Measurements from ENCODE around the gene SYNDIG1. TPM values are rescaled to one million over a fixed set of nuclear protein-coding genes. Genes with fewer than 3 reads are reported as not detected.

SYNDIG1 gene
- total RNA-seq, 3 donors from 2014 or later = not detected

- ATAC-seq (no peak), DNase-seq (no peak)
- Mint-ChIP-seq H3K27me3 (ENCODE audit: low read depth) (peaks cover 6% of the 10 kb centered on the region), H3K4me3 (no peak overlapping the region), H3K9me3 (no peaks in the 10 kb centered on the region), H3K4me1 (ENCODE audit: low read depth) (no peaks in the 10 kb centered on the region), H3K36me3 (ENCODE audit: insufficient read depth) (no peaks in the 10 kb centered on the region)
Measured at GRCh38 chr20:24665741-24666191, 196.3 kb downstream of the SYNDIG1 start.

- no peaks in the 10 kb centered on the region for H3K36me3 Mint-ChIP-seq (ENCODE audit: insufficient read depth)
- H3K27me3 Mint-ChIP-seq (ENCODE audit: low read depth) = peaks cover 6% of the 10 kb centered on the region
- H3K4me3 Mint-ChIP-seq = no peak overlapping the region
- no peaks in the 10 kb centered on the region for H3K9me3 Mint-ChIP-seq
- ATAC-seq (no peak), DNase-seq (no peak)
- no peaks in the 10 kb centered on the region for H3K4me1 Mint-ChIP-seq (ENCODE audit: low read depth)
Measured at GRCh38 chr20:24667689-24668383, 198.4 kb downstream of the SYNDIG1 start.

GRCh38 chr20:24668384-24668702 is 198.9 kb downstream of the SYNDIG1 start:
- ATAC-seq = no peak
- Mint-ChIP-seq H3K9me3 (no peaks in the 10 kb centered on the region), H3K36me3 (ENCODE audit: insufficient read depth) (no peaks in the 10 kb centered on the region), H3K4me3 (no peak overlapping the region), H3K4me1 (ENCODE audit: low read depth) (no peaks in the 10 kb centered on the region), H3K27me3 (ENCODE audit: low read depth) (peaks cover 6% of the 10 kb centered on the region)
- DNase-seq = no peak

- H3K9me3 Mint-ChIP-seq = no peaks in the 10 kb centered on the region
- H3K36me3 Mint-ChIP-seq (ENCODE audit: insufficient read depth) = no peaks in the 10 kb centered on the region
- no peak overlapping the region for H3K4me3 Mint-ChIP-seq
- no peaks in the 10 kb centered on the region for H3K4me1 Mint-ChIP-seq (ENCODE audit: low read depth)
- no peak for DNase-seq
- ATAC-seq = no peak
- peaks cover 6% of the 10 kb centered on the region for H3K27me3 Mint-ChIP-seq (ENCODE audit: low read depth)
Measured at GRCh38 chr20:24668791-24669190, 199.4 kb downstream of the SYNDIG1 start.

GRCh38 chr20:24669701-24670100 is 200.3 kb downstream of the SYNDIG1 start:
- Mint-ChIP-seq H3K4me3 (no peak overlapping the region), H3K27me3 (ENCODE audit: low read depth) (peaks cover 6% of the 10 kb centered on the region), H3K9me3 (no peaks in the 10 kb centered on the region), H3K4me1 (ENCODE audit: low read depth) (no peaks in the 10 kb centered on the region), H3K36me3 (ENCODE audit: insufficient read depth) (no peaks in the 10 kb centered on the region)
- ATAC-seq (no peak), DNase-seq (no peak)

- Mint-ChIP-seq H3K27me3 (ENCODE audit: low read depth) (peaks cover 4% of the 10 kb centered on the region), H3K4me3 (no peak overlapping the region), H3K36me3 (ENCODE audit: insufficient read depth) (no peaks in the 10 kb centered on the region), H3K4me1 (ENCODE audit: low read depth) (no peaks in the 10 kb centered on the region), H3K9me3 (no peaks in the 10 kb centered on the region)
- DNase-seq (no peak), ATAC-seq (no peak)
Measured at GRCh38 chr20:24670341-24670872, 201.0 kb downstream of the SYNDIG1 start.

GRCh38 chr20:24670981-24671380 is 201.6 kb downstream of the SYNDIG1 start:
- DNase-seq = no peak
- peaks cover 4% of the 10 kb centered on the region for H3K27me3 Mint-ChIP-seq (ENCODE audit: low read depth)

GRCh38 chr20:24672181-24672880 is 202.9 kb downstream of the SYNDIG1 start:
- no peaks in the 10 kb centered on the region for H3K36me3 Mint-ChIP-seq (ENCODE audit: insufficient read depth)
- no peak overlapping the region for H3K4me3 Mint-ChIP-seq
- no peak for DNase-seq
- peaks cover 4% of the 10 kb centered on the region for H3K27me3 Mint-ChIP-seq (ENCODE audit: low read depth)
- H3K4me1 Mint-ChIP-seq (ENCODE audit: low read depth) = no peaks in the 10 kb centered on the region
- no peak for ATAC-seq
- H3K9me3 Mint-ChIP-seq = no peaks in the 10 kb centered on the region

More at GRCh38 chr20:24670981-24671380, 201.6 kb downstream of the SYNDIG1 start:
- Mint-ChIP-seq H3K36me3 (ENCODE audit: insufficient read depth) (no peaks in the 10 kb centered on the region), H3K4me1 (ENCODE audit: low read depth) (no peaks in the 10 kb centered on the region), H3K4me3 (no peak overlapping the region), H3K9me3 (no peaks in the 10 kb centered on the region)
- ATAC-seq = peak in 1 of 2 donors; percentile 14

- Mint-ChIP-seq H3K36me3 (ENCODE audit: insufficient read depth) (no peaks in the 10 kb centered on the region), H3K9me3 (no peaks in the 10 kb centered on the region), H3K27me3 (ENCODE audit: low read depth) (peaks cover 4% of the 10 kb centered on the region), H3K4me3 (no peak overlapping the region), H3K4me1 (ENCODE audit: low read depth) (no peaks in the 10 kb centered on the region)
- DNase-seq = no peak
- ATAC-seq = peak in 1 of 2 donors; percentile 27
Measured at GRCh38 chr20:24672886-24673677, 203.7 kb downstream of the SYNDIG1 start.

GRCh38 chr20:24673678-24674570 is 204.5 kb downstream of the SYNDIG1 start:
- Mint-ChIP-seq H3K36me3 (ENCODE audit: insufficient read depth) (no peaks in the 10 kb centered on the region), H3K4me1 (ENCODE audit: low read depth) (no peaks in the 10 kb centered on the region), H3K27me3 (ENCODE audit: low read depth) (peaks cover 3% of the 10 kb centered on the region), H3K9me3 (no peaks in the 10 kb centered on the region), H3K4me3 (no peak overlapping the region)
- DNase-seq (no peak), ATAC-seq (no peak)

GRCh38 chr20:24674921-24675605 is 205.6 kb downstream of the SYNDIG1 start:
- ATAC-seq = no peak
- Mint-ChIP-seq H3K4me3 (no peak overlapping the region), H3K36me3 (ENCODE audit: insufficient read depth) (no peaks in the 10 kb centered on the region), H3K27me3 (ENCODE audit: low read depth) (no peaks in the 10 kb centered on the region), H3K4me1 (ENCODE audit: low read depth) (no peaks in the 10 kb centered on the region), H3K9me3 (no peaks in the 10 kb centered on the region)
- DNase-seq = no peak

- H3K27me3 Mint-ChIP-seq (ENCODE audit: low read depth) = peaks cover 3% of the 10 kb centered on the region
- no peaks in the 10 kb centered on the region for H3K36me3 Mint-ChIP-seq (ENCODE audit: insufficient read depth)
- H3K4me3 Mint-ChIP-seq = no peak overlapping the region
- no peak for DNase-seq
- no peaks in the 10 kb centered on the region for H3K9me3 Mint-ChIP-seq
- ATAC-seq = no peak
- H3K4me1 Mint-ChIP-seq (ENCODE audit: low read depth) = no peaks in the 10 kb centered on the region
Measured at GRCh38 chr20:24675651-24676352, 206.4 kb downstream of the SYNDIG1 start.

Data from activated T-cell treated with anti-CD3 and anti-CD28 coated beads, Interleukin-2, amount 50 U/mL, for 4 hours (primary cell).